Ascending aorta (tissue), 2 donors: ENCODE data around the gene ARHGEF28. TPM values are rescaled to one million over a fixed set of nuclear protein-coding genes. Genes with fewer than 3 reads are reported as not detected.

Experiments used
- DNase-seq, 2 donors: peaks; one replicate each; pipeline ENCODE4 v3.0.0-alpha.2; 2019; ENCODE audit warnings: low spot score in 2 of 2
- H3K27ac ChIP-seq, 2 donors: fragments of 200-600 bp; sonication (generic); one replicate each; pipeline ENCODE4 v1.5.1; 2016 to 2017; ENCODE audit warnings: mild to moderate bottlenecking in 1 of 2
- H3K27me3 ChIP-seq: fragments of 200-600 bp; sonication (generic); one replicate; pipeline ENCODE4 v1.5.1; 2017
- H3K36me3 ChIP-seq, 2 donors: fragments of 200-600 bp; sonication (generic); one replicate each; pipeline ENCODE4 v1.5.1; 2016
- H3K4me1 ChIP-seq, 2 donors: fragments of 200-600 bp; sonication (generic); one replicate each; pipeline ENCODE4 v1.5.1; 2016 to 2017; ENCODE audit warnings: mild to moderate bottlenecking in 1 of 2
- H3K4me3 ChIP-seq, 2 donors: fragments of 200-600 bp; sonication (generic); one replicate each; pipeline ENCODE4 v1.5.1; 2016 to 2017; ENCODE audit warnings: mild to moderate bottlenecking in 1 of 2
- H3K9me3 ChIP-seq, 2 donors: fragments of 200-600 bp; sonication (generic); one replicate each; pipeline ENCODE4 v1.5.1; 2016
- CTCF ChIP-seq, 3 experiments: fragments of 200-600 bp in 2 of 3; fragments of 450-650 bp in 1 of 3; sonication (generic) in 2 of 3; IDR thresholded peaks; one replicate each; pipeline ENCODE4 v1.5.1; 2016 to 2019; ENCODE audit warnings: antibody characterized with exemption in 3 of 3, mild to moderate bottlenecking in 1 of 3, moderate library complexity in 1 of 3
- intact Hi-C: fragments of 100-400 bp; cut with DNase I; formaldehyde crosslinking; loops from one replicate; pipeline ENCODE4 v1.15.1; 2023
- total RNA-seq: library from RNA; depleted of rRNA; stranded (reverse); fragments of >200 nt; gene quantifications from one replicate; pipeline ENCODE4 v1.1.0, GENCODE V29; 2016

The ARHGEF28 gene
- total RNA-seq, 1 donor from 2014 or later = 15.1 TPM

DNA sequence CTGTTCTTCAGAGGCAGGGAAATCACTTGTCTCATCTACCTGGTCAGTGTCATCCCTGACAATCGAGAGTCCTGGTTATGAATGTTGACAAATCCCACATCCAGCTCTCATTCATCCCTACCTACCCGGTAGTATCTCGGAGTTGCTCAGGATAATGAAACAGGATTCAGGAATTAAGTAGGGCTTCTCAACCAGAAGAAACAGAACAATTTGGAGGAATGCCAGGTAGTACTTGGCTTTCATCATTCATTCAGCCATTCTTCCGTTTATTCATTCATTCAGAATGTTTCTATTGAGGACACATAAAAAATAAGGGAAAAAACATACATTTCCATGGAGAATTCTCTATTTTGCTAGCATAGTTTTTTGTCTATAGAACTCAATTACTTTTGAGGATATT is 195.0 kb downstream of the ARHGEF28 start:
- intact Hi-C loops = no loop called here
- Histone ChIP-seq H3K9me3 (no peaks in the 10 kb centered on the region), H3K4me1 (peaks cover 6 to 25% of the 10 kb centered on the region in 2 donors), H3K4me3 (no peak overlapping the region), H3K27me3 (no peaks in the 10 kb centered on the region), H3K36me3 (no peaks in the 10 kb centered on the region), H3K27ac (peak overlapping the region in 1 of 2 donors; percentile 29)
- TF ChIP-seq CTCF (IDR thresholded peaks at IDR 0.05) = no peak
- no peak for DNase-seq

- no peak for TF ChIP-seq CTCF (IDR thresholded peaks at IDR 0.05)
- Histone ChIP-seq H3K4me3 (no peak overlapping the region), H3K36me3 (no peaks in the 10 kb centered on the region), H3K9me3 (no peaks in the 10 kb centered on the region), H3K27ac (peak overlapping the region; percentile 60), H3K27me3 (no peaks in the 10 kb centered on the region), H3K4me1 (peaks cover 10 to 34% of the 10 kb centered on the region in 2 donors)
- DNase-seq = no peak
- intact Hi-C loops = no loop called here
Observed at GRCh38 chr5:73822278-73822988, 196.4 kb downstream of the ARHGEF28 start.

GRCh38 chr5:73822989-73823339 is 197.0 kb downstream of the ARHGEF28 start:
- Histone ChIP-seq H3K27me3 (no peaks in the 10 kb centered on the region), H3K9me3 (no peaks in the 10 kb centered on the region), H3K36me3 (no peaks in the 10 kb centered on the region), H3K4me1 (peaks cover 7 to 31% of the 10 kb centered on the region in 2 donors), H3K27ac (peak overlapping the region; percentile 60), H3K4me3 (no peak overlapping the region)
- intact Hi-C loops = no loop called here
- no peak for TF ChIP-seq CTCF (IDR thresholded peaks at IDR 0.05)
- no peak for DNase-seq

DNA sequence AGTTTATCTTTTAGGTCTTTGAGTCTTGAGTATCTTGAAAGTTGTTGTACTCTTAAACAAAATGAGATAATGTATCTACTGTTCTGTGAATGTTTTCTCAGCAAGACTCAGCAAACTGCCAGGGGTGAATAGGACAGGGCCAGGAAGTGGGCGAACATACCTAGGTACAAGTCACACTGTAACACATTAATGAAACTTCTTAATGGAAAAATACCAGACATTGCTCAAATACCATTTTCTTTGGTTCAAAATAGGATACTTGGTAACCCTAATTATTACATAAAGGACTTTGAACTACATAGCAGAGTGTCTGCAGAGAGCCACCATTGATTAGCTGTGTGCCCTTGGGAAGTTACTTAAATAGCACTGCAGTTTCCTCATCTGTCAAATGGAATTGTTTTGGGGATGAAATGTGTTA is 197.5 kb downstream of the ARHGEF28 start:
- no peak for TF ChIP-seq CTCF (IDR thresholded peaks at IDR 0.05)
- Histone ChIP-seq H3K4me1 (peaks cover 7 to 31% of the 10 kb centered on the region in 2 donors), H3K27ac (peak overlapping the region in 1 of 2 donors; percentile 60), H3K36me3 (no peaks in the 10 kb centered on the region), H3K9me3 (no peaks in the 10 kb centered on the region), H3K27me3 (no peaks in the 10 kb centered on the region), H3K4me3 (no peak overlapping the region)
- intact Hi-C loops = no loop called here
- no peak for DNase-seq

- H3K9me3 ChIP-seq = no peaks in the 10 kb centered on the region
- peaks cover 7 to 31% of the 10 kb centered on the region in 2 donors for H3K4me1 ChIP-seq
- H3K27ac ChIP-seq = peak overlapping the region in 1 of 2 donors; percentile 73
Observed at GRCh38 chr5:73825199-73825598, 199.2 kb downstream of the ARHGEF28 start.

More at GRCh38 chr5:73825199-73825598, 199.2 kb downstream of the ARHGEF28 start:
- DNase-seq = no peak
- intact Hi-C loops = no loop called here
- TF ChIP-seq CTCF (IDR thresholded peaks at IDR 0.05) = no peak
- no peaks in the 10 kb centered on the region for H3K27me3 ChIP-seq
- H3K4me3 ChIP-seq = no peak overlapping the region
- H3K36me3 ChIP-seq = no peaks in the 10 kb centered on the region
